ENCODE data around the gene POGLUT2.

POGLUT2 gene

GRCh38 chr13:102830646-102831045, 31.9 kb upstream of the POGLUT2 start:
- ATAC-seq, result 0 out of 3 replicates have a peak, but pooled peaks have one; percentile 15
- no peak for TF ChIP-seq RARB (CRISPR knock-in tag; IDR thresholded peaks at IDR 0.05)
- TF ChIP-seq ARNTL (CRISPR knock-in tag; IDR thresholded peaks at IDR 0.05; ENCODE audit: borderline replicate concordance, low read depth), result no peak

- TF ChIP-seq ZC3H10 (CRISPR knock-in tag; IDR thresholded peaks at IDR 0.05) (no peak), ZFP3 (CRISPR knock-in tag; IDR thresholded peaks at IDR 0.05) (peak; percentile 89), ISL1 (CRISPR knock-in tag; IDR thresholded peaks at IDR 0.05) (peak; percentile 77)
- peak; percentile 90 for ATAC-seq
Measured at GRCh38 chr13:102825921-102826706, 27.3 kb upstream of the POGLUT2 start.

- TF ChIP-seq CSDC2 (CRISPR knock-in tag; IDR thresholded peaks at IDR 0.05) (no peak), PATZ1 (CRISPR knock-in tag; IDR thresholded peaks at IDR 0.05; ENCODE audit: borderline replicate concordance) (no peak), OSR1 (CRISPR knock-in tag; IDR thresholded peaks at IDR 0.05) (no peak), ZNF70 (CRISPR knock-in tag; IDR thresholded peaks at IDR 0.05) (no peak), GLIS3 (CRISPR knock-in tag; IDR thresholded peaks at IDR 0.05) (no peak), POU6F1 (CRISPR knock-in tag; IDR thresholded peaks at IDR 0.05; ENCODE audit: borderline replicate concordance, low read depth) (no peak)
- peak; percentile 60 for ATAC-seq
Measured at GRCh38 chr13:102825400-102825799, 26.6 kb upstream of the POGLUT2 start.

- TF ChIP-seq ISL1 (CRISPR knock-in tag; IDR thresholded peaks at IDR 0.05) (peak; percentile 20; the same call in 1 of the 2 replicates), PATZ1 (CRISPR knock-in tag; IDR thresholded peaks at IDR 0.05; ENCODE audit: borderline replicate concordance) (no peak)
- no peak for ATAC-seq
Measured at GRCh38 chr13:102817907-102818306, 19.1 kb upstream of the POGLUT2 start.

GRCh38 chr13:102817241-102817640, 18.5 kb upstream of the POGLUT2 start:
- ATAC-seq, result no peak
- no peak for TF ChIP-seq CSDC2 (CRISPR knock-in tag; IDR thresholded peaks at IDR 0.05)
- no peak for TF ChIP-seq PPARA (CRISPR knock-in tag; IDR thresholded peaks at IDR 0.05; ENCODE audit: borderline replicate concordance)
- no peak for TF ChIP-seq ZNF70 (CRISPR knock-in tag; IDR thresholded peaks at IDR 0.05)
- TF ChIP-seq CSRNP3 (CRISPR knock-in tag; IDR thresholded peaks at IDR 0.05), result no peak
- no peak for TF ChIP-seq ZNF565 (CRISPR knock-in tag; conservative IDR thresholded peaks at IDR 0.05; ENCODE audit: low read depth)
- no peak for TF ChIP-seq POU6F1 (CRISPR knock-in tag; IDR thresholded peaks at IDR 0.05; ENCODE audit: borderline replicate concordance, low read depth)
- no peak for TF ChIP-seq ZNF8 (CRISPR knock-in tag; IDR thresholded peaks at IDR 0.05)
- no peak for TF ChIP-seq ESRRG (CRISPR knock-in tag; IDR thresholded peaks at IDR 0.05)
- no peak for TF ChIP-seq SNAI2 (CRISPR knock-in tag; IDR thresholded peaks at IDR 0.05)
- TF ChIP-seq TCF4 (CRISPR knock-in tag; IDR thresholded peaks at IDR 0.05; ENCODE audit: borderline replicate concordance), result no peak
- no peak for TF ChIP-seq BACH2 (CRISPR knock-in tag; IDR thresholded peaks at IDR 0.05; ENCODE audit: borderline replicate concordance)
- no peak for TF ChIP-seq PATZ1 (CRISPR knock-in tag; IDR thresholded peaks at IDR 0.05; ENCODE audit: borderline replicate concordance)
- TF ChIP-seq ISL1 (CRISPR knock-in tag; IDR thresholded peaks at IDR 0.05), result no peak
- no peak for TF ChIP-seq GLIS3 (CRISPR knock-in tag; IDR thresholded peaks at IDR 0.05)
- TF ChIP-seq CREB5 (CRISPR knock-in tag; IDR thresholded peaks at IDR 0.05; ENCODE audit: low read depth), result no peak
